HG03095 (cell line): ENCODE measurements around the gene NPPC.
"Not testable (repeated sequence)": the region's sequence is repeated elsewhere in the genome, so short reads cannot be mapped to it uniquely, and the experiment has no call there.

Experiments used
- ATAC-seq: cut with Tn5 transposase; IDR thresholded peaks from one replicate; pipeline ENCODE4 v1.9.1; 2021; ENCODE audit warnings: moderate library complexity; ENCODE audit not compliant: unreplicated experiment

The NPPC gene

DNA sequence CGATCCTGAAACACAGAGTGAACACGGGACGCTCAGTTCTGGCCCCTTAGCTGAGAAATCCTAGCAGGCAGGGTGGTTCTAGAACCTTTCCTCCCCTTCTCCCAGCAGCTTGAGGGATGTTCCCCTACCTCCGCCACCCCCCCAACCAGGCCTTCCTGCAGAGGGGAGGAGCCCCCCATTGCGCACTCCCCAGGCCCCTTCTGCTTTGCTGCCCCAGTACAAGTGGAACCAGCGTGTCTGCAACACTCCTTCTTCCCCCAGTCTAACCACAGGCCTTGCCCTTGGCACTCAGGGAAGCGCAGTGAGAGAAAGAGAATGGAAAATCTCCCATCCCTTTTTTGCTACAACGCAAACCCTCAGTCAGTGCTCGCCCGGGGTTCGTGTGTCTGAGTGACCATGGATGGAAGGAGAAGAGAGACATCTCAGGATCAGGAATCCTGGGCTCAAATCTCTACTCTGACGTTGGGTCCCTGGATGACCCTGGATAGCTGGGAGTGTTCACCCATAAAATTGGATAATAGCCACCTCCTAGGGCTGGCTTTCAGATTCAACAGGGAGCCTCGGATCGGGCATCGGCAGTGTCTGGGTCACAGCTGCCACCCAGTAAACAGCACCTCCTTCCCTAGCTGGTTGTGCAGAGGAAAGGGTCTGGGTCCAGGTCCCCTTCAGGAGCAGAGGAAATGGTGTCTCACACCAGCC is 3.7 kb downstream of the NPPC start:
- ATAC-seq, result no peak

GRCh38 chr2:231920795-231921194 is 5.4 kb downstream of the NPPC start:
- no peak for ATAC-seq

- ATAC-seq, result no peak
Measured at GRCh38 chr2:231920366-231920765, 5.8 kb downstream of the NPPC start.

DNA sequence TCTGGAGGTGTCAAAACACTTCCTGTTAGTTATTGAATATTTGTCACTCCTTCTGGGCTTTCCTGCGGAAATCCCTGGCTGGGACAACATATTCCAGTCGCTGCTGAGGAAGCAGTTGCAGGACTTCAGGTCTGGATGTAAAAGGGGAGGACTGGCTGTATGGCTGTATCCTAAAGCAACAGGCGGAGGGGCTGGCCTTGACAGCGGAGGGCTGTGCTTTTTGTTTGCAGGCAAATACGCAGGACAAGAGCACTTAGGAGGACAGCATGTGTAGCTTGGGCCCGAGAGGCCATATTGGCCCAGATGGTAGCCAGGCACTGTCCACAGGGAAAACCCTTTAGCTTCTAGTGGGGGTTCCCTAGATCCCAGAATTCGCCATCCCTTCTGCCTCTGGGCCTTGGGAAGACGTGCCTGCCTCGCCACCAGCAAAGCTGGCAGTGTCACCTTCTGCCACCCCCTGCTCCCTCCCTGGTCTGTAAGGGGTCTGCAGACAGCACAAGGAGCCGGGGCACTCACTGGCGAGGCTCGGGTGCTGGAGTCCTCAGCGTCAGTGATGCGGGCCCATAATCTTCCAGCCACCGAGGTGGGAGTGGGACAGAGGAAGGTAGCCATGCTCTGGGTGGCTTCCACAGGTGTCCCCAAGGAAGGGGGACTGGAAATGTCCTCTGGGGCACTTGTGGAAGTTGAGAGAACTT is 6.7 kb downstream of the NPPC start:
- no peak for ATAC-seq

GRCh38 chr2:231918501-231919330 is 7.5 kb downstream of the NPPC start:
- ATAC-seq, result no peak

GRCh38 chr2:231917280-231918066 is 8.7 kb downstream of the NPPC start:
- no peak for ATAC-seq

DNA sequence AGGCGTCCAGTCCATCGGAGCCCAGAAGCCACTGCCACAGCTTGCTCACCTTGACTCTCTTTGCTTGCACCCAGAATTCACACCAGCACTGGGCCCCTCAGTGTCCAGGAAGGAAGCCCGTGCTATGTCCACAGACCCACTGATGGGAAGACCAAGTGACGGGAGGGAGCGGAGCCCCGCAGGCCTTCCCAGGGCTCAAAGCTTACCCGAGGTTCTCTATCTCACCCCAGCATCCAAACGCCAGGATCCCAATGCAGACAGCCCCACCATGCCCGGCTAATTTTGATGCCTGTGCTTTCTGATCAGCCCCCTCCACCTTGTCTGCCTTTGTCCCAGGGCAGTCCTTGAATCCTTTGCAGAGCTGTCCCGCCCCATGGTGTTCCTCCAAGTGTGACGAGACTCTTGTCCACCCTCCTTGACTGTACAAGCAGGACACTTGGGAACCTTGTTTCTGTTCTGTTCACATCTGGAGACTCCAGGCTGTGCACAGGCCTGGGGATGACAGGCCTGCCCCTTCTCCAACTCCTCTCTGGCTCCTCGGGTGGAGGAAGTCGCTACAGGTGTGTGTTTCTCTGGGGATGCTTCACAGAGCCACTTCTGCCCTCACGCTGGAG is 12.0 kb downstream of the NPPC start:
- no peak for ATAC-seq

DNA sequence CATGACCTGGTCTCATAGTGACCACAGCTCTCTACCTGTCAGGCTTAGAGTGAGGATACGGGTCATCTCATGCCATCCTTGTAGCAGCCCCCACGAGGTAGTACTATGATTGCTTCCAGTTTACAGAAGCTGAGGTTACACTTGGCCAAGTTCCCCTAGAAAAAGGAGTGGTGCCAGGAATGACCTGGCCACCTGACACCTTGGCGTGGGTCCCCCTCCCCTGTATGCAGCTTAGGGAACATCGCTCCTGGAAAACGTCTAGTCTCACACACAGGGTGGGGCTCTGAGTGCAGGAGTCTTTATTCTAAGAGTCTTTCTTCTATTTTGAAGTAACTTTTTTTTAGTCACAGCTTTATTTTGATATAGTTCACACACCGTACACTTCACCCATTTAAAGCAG is 14.8 kb downstream of the NPPC start:
- no peak for ATAC-seq

DNA sequence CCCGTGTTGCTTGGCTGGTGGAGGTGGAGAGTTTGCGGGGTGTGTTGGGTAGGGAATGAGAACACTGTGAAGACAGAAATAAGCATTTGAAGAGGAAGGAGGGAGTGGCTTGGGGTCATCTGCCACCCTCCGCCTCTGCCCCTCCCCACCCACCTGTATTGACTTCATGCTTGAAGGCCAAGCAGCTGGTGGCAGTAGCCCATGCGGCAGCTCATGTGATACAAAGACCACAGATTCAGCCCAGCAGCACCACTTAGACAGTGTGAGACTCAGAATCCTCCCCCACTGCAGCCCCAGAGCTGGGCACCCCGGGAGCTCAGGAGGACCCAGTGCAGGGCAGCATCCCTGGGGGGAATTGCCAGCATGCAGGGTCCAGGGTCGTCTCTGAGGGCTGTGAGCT is 15.4 kb downstream of the NPPC start:
- ATAC-seq, result no peak

- ATAC-seq, result not testable (repeated sequence)
Measured at GRCh38 chr2:231910161-231910560, 16.0 kb downstream of the NPPC start.

- no peak for ATAC-seq
Measured at GRCh38 chr2:231909631-231910030, 16.6 kb downstream of the NPPC start.

GRCh38 chr2:231908584-231908983 is 17.6 kb downstream of the NPPC start:
- ATAC-seq, result no peak

- ATAC-seq, result no peak
Measured at GRCh38 chr2:231907765-231908164, 18.4 kb downstream of the NPPC start.

- no peak for ATAC-seq
Measured at GRCh38 chr2:231905026-231905425, 21.2 kb downstream of the NPPC start.

DNA sequence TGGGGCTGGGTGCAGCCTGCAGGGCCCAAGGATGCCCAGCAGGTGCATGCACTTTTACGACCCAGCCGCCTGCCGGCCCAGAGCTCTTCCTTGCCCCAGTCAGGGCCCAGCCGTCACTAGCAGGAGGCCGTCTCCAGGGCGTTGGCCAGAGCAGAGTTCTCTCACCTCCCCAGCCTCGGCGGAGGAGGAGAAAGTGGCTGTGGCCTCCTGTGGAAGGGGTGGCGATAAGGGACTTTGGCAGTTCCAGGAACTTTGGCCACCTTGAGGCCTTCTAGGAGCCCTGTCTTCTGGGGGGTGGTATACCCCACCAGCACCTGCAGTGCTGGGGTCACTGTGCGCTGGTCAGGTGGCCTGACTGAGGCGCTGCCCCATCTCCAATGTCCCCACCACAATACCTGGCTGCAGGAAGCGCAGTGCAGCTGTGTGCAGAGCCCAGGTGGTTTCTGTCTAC is 22.0 kb downstream of the NPPC start:
- ATAC-seq, result no peak

DNA sequence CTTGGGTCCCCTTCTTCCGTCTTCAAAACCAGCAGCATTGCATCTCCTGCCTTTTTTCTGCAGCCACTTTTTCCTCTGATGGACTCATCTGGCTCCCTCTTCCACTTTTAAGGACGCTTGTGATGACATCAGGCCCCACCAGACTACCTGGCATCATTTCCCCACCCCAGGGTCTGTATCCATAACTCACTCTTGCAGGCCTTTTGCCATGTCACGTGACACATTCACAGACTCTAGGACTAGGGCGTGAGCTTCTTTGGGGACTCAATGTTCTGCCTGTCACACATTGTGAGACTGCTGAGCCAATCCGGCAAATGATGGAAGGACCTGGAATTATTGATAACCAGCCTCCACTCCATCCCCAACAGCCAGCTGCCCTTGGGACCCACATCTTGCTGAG is 23.6 kb downstream of the NPPC start:
- ATAC-seq, result no peak

DNA sequence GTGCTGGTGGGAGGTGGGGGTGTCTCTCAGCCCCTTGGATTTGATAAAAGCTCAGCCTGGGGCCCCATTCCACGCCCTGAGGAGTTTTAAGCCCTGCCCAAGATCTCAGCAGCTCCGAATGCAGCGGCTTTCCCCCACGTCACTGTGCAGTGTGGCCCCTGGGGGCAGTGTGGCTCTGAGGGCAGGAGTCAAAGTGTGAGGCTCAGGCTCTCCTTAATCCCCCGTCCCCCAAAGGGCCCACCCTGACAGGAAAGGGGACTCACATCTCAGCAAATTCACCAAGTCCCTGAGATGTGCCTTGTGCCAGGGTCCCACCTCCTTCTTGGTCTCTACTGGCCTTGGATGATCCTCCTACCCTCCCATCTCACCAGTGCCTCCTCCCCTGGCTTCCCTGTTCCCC is 25.2 kb downstream of the NPPC start:
- ATAC-seq, result no peak

GRCh38 chr2:231900486-231900942 is 25.7 kb downstream of the NPPC start:
- no peak for ATAC-seq

- ATAC-seq, result no peak
Measured at GRCh38 chr2:231894566-231895380, 31.4 kb downstream of the NPPC start.

DNA sequence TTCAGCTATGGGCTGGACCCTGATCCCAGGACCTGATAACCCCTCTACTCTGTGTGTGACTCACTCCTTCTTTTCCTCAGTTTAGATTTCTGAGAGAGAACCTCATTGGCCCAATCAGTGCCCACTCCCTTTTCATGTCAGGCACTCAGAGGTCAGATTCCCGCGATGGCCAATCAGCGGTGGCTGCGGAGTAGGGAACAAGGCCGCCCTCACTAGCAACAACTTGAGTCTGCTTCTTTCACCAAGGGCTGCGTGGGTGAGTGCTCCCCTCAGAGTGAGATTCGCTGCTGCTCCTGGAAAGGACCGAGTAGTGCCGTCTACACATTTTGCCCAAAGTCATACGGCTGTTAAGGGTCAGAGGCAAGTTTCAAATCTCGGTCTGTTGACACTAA is 34.7 kb downstream of the NPPC start:
- ATAC-seq, result no peak
